NCI-H82 (cell line): ENCODE measurements around the gene SMURF1.

ENCODE experiments used
- DNase-seq: peaks from one replicate; lab custom pipeline; 2025; lab: John Stamatoyannopoulos, UW

The SMURF1 gene

GRCh38 chr7:99005776-99006175 lies 138.1 kb downstream of the SMURF1 start:
- DNase-seq, result no peak

GRCh38 chr7:99004781-99005500 lies 139.0 kb downstream of the SMURF1 start:
- no peak for DNase-seq

GRCh38 chr7:99004216-99004615 lies 139.7 kb downstream of the SMURF1 start:
- no peak for DNase-seq

- DNase-seq, result no peak
These were observed 140.5 kb downstream of the SMURF1 start for GRCh38 chr7:99003419-99003818.

GRCh38 chr7:99002827-99003212 lies 141.1 kb downstream of the SMURF1 start:
- DNase-seq, result no peak

- no peak for DNase-seq
These were observed 141.6 kb downstream of the SMURF1 start for GRCh38 chr7:99002148-99002826.

GRCh38 chr7:99001482-99002147 lies 142.3 kb downstream of the SMURF1 start:
- no peak for DNase-seq

- DNase-seq, result no peak
These were observed 142.9 kb downstream of the SMURF1 start for GRCh38 chr7:99000904-99001465.

- no peak for DNase-seq
These were observed 143.6 kb downstream of the SMURF1 start for GRCh38 chr7:99000196-99000903.

- DNase-seq, result no peak
These were observed 144.8 kb downstream of the SMURF1 start for GRCh38 chr7:98998821-98999725.

- DNase-seq, result no peak
These were observed 146.1 kb downstream of the SMURF1 start for GRCh38 chr7:98997846-98998245.

- no peak for DNase-seq
These were observed 147.8 kb downstream of the SMURF1 start for GRCh38 chr7:98996150-98996552.

- no peak for DNase-seq
These were observed 148.3 kb downstream of the SMURF1 start for GRCh38 chr7:98995523-98996149.

- DNase-seq, result no peak
These were observed 148.8 kb downstream of the SMURF1 start for GRCh38 chr7:98995111-98995510.

- no peak for DNase-seq
These were observed 149.6 kb downstream of the SMURF1 start for GRCh38 chr7:98994046-98994944.

- DNase-seq, result no peak
These were observed 150.6 kb downstream of the SMURF1 start for GRCh38 chr7:98993024-98993897.

GRCh38 chr7:98992076-98992475 lies 151.8 kb downstream of the SMURF1 start:
- no peak for DNase-seq

- no peak for DNase-seq
These were observed 152.8 kb downstream of the SMURF1 start for GRCh38 chr7:98991141-98991540.

- DNase-seq, result no peak
These were observed 153.6 kb downstream of the SMURF1 start for GRCh38 chr7:98990356-98990755.
